Endothelial cell of umbilical vein (primary cell): Measurements from ENCODE around the gene SLAMF8. TPM values are rescaled to one million over a fixed set of nuclear protein-coding genes. Genes with fewer than 3 reads are reported as not detected.
A peak's percentile ranks its signal among the peaks of the same experiment; 100 is the strongest.

ENCODE experiments used
- BruUV-seq: library from RNA; stranded (reverse); fragments of 400-500 nt; replicated peaks from 2 replicates; lab custom pipeline; 2021; lab: Mats Ljungman, UMichigan
- CTCF ChIA-PET: fragments of 300-600, 350-600 bp; sonication (Branson Sonifier 250); formaldehyde crosslinking; loops from one replicate; lab custom pipeline; 2021; ENCODE audit warnings: antibody characterized with exemption, inconsistent platforms; lab: Charles Lee
- POLR2A ChIA-PET: fragments of 300-600, 350-600 bp; sonication (Branson Sonifier 250); formaldehyde crosslinking; loops from one replicate; lab custom pipeline; 2021; ENCODE audit warnings: antibody characterized with exemption, inconsistent platforms; lab: Charles Lee
- DNase-seq: peaks from one replicate; pipeline ENCODE4 v3.0.0-alpha.2; 2011; ENCODE audit warnings: low read depth, low spot score
- FAIRE-seq: peaks from 2 replicates; lab custom pipeline; 2011; peaks lifted over from hg19 to GRCh38; lab: Jason Lieb, UNC
- H2AFZ ChIP-seq: 2 replicates; pipeline ENCODE4 v1.6.0; 2012; ENCODE audit warnings: low read depth, low read length, control low read depth, inconsistent platforms
- H3K27ac ChIP-seq: 2 replicates; pipeline ENCODE4 v1.5.1; 2011; ENCODE audit warnings: low read depth, mild to moderate bottlenecking, control low read depth, low read length, moderate library complexity; ENCODE audit not compliant: insufficient read depth
- H3K27me3 ChIP-seq, 2 experiments: 2 replicates each; pipeline versions ENCODE4 v1.6.0 to v1.6.1; 2011; ENCODE audit warnings: low read length in 2 of 2, mixed read lengths in 1 of 2; ENCODE audit not compliant: control insufficient read depth in 2 of 2, insufficient read depth in 2 of 2
- H3K36me3 ChIP-seq, 2 experiments: 2 replicates in 1 of 2; 3 replicates in 1 of 2; pipeline ENCODE4 v1.5.1; 2011; ENCODE audit warnings: low read length in 2 of 2, mild to moderate bottlenecking in 1 of 2, moderate library complexity in 1 of 2; ENCODE audit not compliant: control insufficient read depth in 2 of 2, insufficient read depth in 2 of 2; ENCODE audit errors: extremely low read depth in 1 of 2
- H3K4me1 ChIP-seq: 3 replicates; pipeline ENCODE4 v1.5.1; 2011; ENCODE audit warnings: mild to moderate bottlenecking, low read length; ENCODE audit not compliant: control insufficient read depth, insufficient read depth; ENCODE audit errors: extremely low read depth
- H3K4me2 ChIP-seq: 2 replicates; pipeline ENCODE4 v1.6.1; 2011; ENCODE audit warnings: low read length, control low read depth, mixed read lengths; ENCODE audit not compliant: insufficient read depth
- H3K4me3 ChIP-seq, 3 experiments: fragments of 200-600 bp in 1 of 3; sonication (generic), shearing (Covaris generic) in 1 of 3; replicated peaks in 1 of 3; 2 replicates each; pipeline ENCODE4 v1.5.1; 2011 to 2016; ENCODE audit warnings: control low read depth in 3 of 3, low read length in 3 of 3, mild to moderate bottlenecking in 2 of 3, inconsistent platforms in 1 of 3, low read depth in 1 of 3, moderate library complexity in 1 of 3; ENCODE audit not compliant: insufficient read depth in 1 of 3
- H3K79me2 ChIP-seq: 2 replicates; pipeline ENCODE4 v1.6.0; 2012; ENCODE audit warnings: low read length, inconsistent platforms; ENCODE audit not compliant: control insufficient read depth, insufficient read depth
- H3K9ac ChIP-seq: replicated peaks from 2 replicates; pipeline ENCODE3; 2011; ENCODE audit warnings: low read length, control low read depth; ENCODE audit not compliant: insufficient read depth; ENCODE audit errors: extremely low read depth
- H3K9me1 ChIP-seq: replicated peaks from 3 replicates; pipeline ENCODE4 v1.6.0; 2011; ENCODE audit warnings: mild to moderate bottlenecking, low read length; ENCODE audit not compliant: control insufficient read depth, insufficient read depth; ENCODE audit errors: extremely low read depth
- H3K9me3 ChIP-seq: replicated peaks from 2 replicates; pipeline ENCODE4 v1.5.1; 2012; ENCODE audit warnings: low read length, inconsistent platforms; ENCODE audit not compliant: control insufficient read depth, insufficient read depth
- H4K20me1 ChIP-seq: replicated peaks from 2 replicates; pipeline ENCODE3; 2011; ENCODE audit warnings: mild to moderate bottlenecking, low read length; ENCODE audit not compliant: control insufficient read depth, insufficient read depth; ENCODE audit errors: extremely low read depth
- EZH2 ChIP-seq: IDR thresholded peaks from 2 replicates; pipeline ENCODE4 v1.6.1; 2012; ENCODE audit warnings: borderline replicate concordance, low read depth, mild to moderate bottlenecking, moderate library complexity, low read length, inconsistent platforms; ENCODE audit not compliant: severe bottlenecking
- FOS ChIP-seq: IDR thresholded peaks from 2 replicates; pipeline ENCODE4 v1.6.1; 2011; ENCODE audit warnings: mild to moderate bottlenecking, low read length, moderate library complexity, borderline replicate concordance; ENCODE audit not compliant: insufficient read depth
- GATA2 ChIP-seq: IDR thresholded peaks from 2 replicates; pipeline ENCODE4 v1.7.0; 2011; ENCODE audit warnings: low read depth, mild to moderate bottlenecking, moderate library complexity, mixed read lengths, low read length; ENCODE audit not compliant: insufficient read length, insufficient read depth
- JUN ChIP-seq: IDR thresholded peaks from 2 replicates; pipeline ENCODE4 v1.6.1; 2011; ENCODE audit warnings: borderline replicate concordance, low read depth; ENCODE audit not compliant: insufficient read length, insufficient read depth
- MYC ChIP-seq: IDR thresholded peaks from one replicate; pipeline ENCODE4 v1.6.1; 2011; ENCODE audit warnings: mild to moderate bottlenecking, low read depth, low read length
- POLR2A ChIP-seq: IDR thresholded peaks from 2 replicates; pipeline ENCODE4 v1.6.1; 2012; ENCODE audit warnings: low read depth, mild to moderate bottlenecking, control low read depth, low read length
- POLR2AphosphoS5 ChIP-seq: IDR thresholded peaks from 2 replicates; pipeline ENCODE4 v1.6.1; 2012; ENCODE audit warnings: low read depth, mild to moderate bottlenecking, control low read depth, low read length, moderate library complexity; ENCODE audit not compliant: insufficient read depth
- dilution Hi-C: fragments of 300-500 bp; cut with MboI; formaldehyde crosslinking; loops from one replicate; pipeline ENCODE4 v1.15.0; 2019; ENCODE audit warnings: low sequenced_read_pairs; ENCODE audit not compliant: extremely low pct_ligation_motif_present
- intact Hi-C: fragments of 100-400 bp; cut with micrococcal nuclease; formaldehyde crosslinking; loops from one replicate; pipeline ENCODE4 v1.10.0; 2022
- polyA plus RNA-seq, 4 experiments: library from polyadenylated mRNA; depleted of rRNA in 3 of 4; stranded (reverse) in 3 of 4; unstranded in 1 of 4; fragments of >200 nt; gene quantifications; 2 replicates each; pipeline versions ENCODE4 v1.2.1 to v1.2.3, GENCODE V29; 2011 to 2012; ENCODE audit warnings: missing spikeins in 1 of 4
- total RNA-seq: library from RNA; stranded (reverse); gene quantifications from 2 replicates; pipeline ENCODE4 v1.2.3, GENCODE V29; 2021
- TF ChIP-seq, protein P1 (sequence below), 2 donors: IDR thresholded peaks; 1 replicate in 1 of 2; 2 replicates in 1 of 2; pipeline ENCODE4 v1.5.1; 2011; ENCODE audit warnings: low read length in 2 of 2, mild to moderate bottlenecking in 2 of 2, moderate library complexity in 2 of 2, control low read depth in 1 of 2, inconsistent platforms in 1 of 2, low read depth in 1 of 2; ENCODE audit not compliant: insufficient read depth in 1 of 2; ENCODE audit errors: extremely low read depth in 1 of 2
- TF ChIP-seq, protein P2 (sequence below): IDR thresholded peaks from 2 replicates; pipeline ENCODE4 v1.6.1; 2011; ENCODE audit not compliant: insufficient read depth, insufficient read length

SLAMF8 gene
- total and polyA plus RNA-seq, 2 donors (not counting 3 experiments of a cell fraction or from before 2014, with no cell fraction given): not detected

DNA sequence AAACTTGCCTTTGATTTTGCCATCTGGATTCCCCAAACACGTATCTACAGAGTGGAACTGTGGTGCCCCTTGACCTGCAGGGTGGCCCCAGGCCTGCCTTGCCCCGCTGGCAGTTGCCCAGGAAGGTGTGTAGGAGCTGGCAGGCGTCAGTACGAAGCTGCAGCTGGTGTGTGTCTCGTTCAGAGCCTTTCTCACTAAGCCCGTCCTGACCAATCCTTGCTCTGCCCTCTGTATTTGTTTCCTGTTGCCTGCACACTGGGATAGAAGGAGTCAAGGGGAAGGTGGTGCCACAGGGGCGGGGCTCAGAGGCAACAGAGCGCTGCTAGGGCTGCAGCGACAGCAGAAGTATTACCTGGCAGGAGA, 41.0 kb downstream of the SLAMF8 start:
- no peaks in the 10 kb centered on the region for H4K20me1 ChIP-seq
- H3K9me3 ChIP-seq: no peaks in the 10 kb centered on the region
- H3K4me3 ChIP-seq: no peak overlapping the region
- TF ChIP-seq, protein P1, sequence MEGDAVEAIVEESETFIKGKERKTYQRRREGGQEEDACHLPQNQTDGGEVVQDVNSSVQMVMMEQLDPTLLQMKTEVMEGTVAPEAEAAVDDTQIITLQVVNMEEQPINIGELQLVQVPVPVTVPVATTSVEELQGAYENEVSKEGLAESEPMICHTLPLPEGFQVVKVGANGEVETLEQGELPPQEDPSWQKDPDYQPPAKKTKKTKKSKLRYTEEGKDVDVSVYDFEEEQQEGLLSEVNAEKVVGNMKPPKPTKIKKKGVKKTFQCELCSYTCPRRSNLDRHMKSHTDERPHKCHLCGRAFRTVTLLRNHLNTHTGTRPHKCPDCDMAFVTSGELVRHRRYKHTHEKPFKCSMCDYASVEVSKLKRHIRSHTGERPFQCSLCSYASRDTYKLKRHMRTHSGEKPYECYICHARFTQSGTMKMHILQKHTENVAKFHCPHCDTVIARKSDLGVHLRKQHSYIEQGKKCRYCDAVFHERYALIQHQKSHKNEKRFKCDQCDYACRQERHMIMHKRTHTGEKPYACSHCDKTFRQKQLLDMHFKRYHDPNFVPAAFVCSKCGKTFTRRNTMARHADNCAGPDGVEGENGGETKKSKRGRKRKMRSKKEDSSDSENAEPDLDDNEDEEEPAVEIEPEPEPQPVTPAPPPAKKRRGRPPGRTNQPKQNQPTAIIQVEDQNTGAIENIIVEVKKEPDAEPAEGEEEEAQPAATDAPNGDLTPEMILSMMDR (IDR thresholded peaks at IDR 0.05; ENCODE audit: extremely low read depth in 1 of 2, insufficient read depth in 1 of 2, low read depth in 1 of 2, low read length in 2 of 2): no peak
- TF ChIP-seq POLR2AphosphoS5 (no peak), MYC (no peak), JUN (no peak), GATA2 (no peak), FOS (no peak), EZH2 (no peak), POLR2A (no peak)
- TF ChIP-seq, protein P2, sequence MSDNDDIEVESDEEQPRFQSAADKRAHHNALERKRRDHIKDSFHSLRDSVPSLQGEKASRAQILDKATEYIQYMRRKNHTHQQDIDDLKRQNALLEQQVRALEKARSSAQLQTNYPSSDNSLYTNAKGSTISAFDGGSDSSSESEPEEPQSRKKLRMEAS: no peak
- FAIRE-seq (no peak), DNase-seq (peak; percentile 16)
- dilution Hi-C loops: no loop called here
- no peaks in the 10 kb centered on the region for H3K4me1 ChIP-seq
- intact Hi-C loops: no loop called here
- no peak overlapping the region for H3K4me2 ChIP-seq
- H3K36me3 ChIP-seq: no peaks in the 10 kb centered on the region
- H3K9me1 ChIP-seq: no peaks in the 10 kb centered on the region
- no peaks in the 10 kb centered on the region for H3K27me3 ChIP-seq
- CTCF ChIA-PET: interaction anchor here (3.8 kb wide), 1 partner anchor 69 kb away, joined by 14 read pairs; no protein-coding TSS in a partner anchor
- H3K27ac ChIP-seq: no peak overlapping the region
- POLR2A ChIA-PET: no interaction called here
- H3K9ac ChIP-seq: no peak overlapping the region
- H2AFZ ChIP-seq: no peak overlapping the region
- no peaks in the 10 kb centered on the region for H3K79me2 ChIP-seq
- BruUV-seq: no TSS peak
